ENCODE data around the gene DDX11. TPM values are rescaled to one million over a fixed set of nuclear protein-coding genes. Genes with fewer than 3 reads are reported as not detected.
"Not testable (repeated sequence)": the region's sequence is repeated elsewhere in the genome, so short reads cannot be mapped to it uniquely, and the experiment has no call there.

DDX11 gene
- total and polyA plus RNA-seq, 4 donors = 3.3 to 26.6 (median 13.5) TPM

DNA sequence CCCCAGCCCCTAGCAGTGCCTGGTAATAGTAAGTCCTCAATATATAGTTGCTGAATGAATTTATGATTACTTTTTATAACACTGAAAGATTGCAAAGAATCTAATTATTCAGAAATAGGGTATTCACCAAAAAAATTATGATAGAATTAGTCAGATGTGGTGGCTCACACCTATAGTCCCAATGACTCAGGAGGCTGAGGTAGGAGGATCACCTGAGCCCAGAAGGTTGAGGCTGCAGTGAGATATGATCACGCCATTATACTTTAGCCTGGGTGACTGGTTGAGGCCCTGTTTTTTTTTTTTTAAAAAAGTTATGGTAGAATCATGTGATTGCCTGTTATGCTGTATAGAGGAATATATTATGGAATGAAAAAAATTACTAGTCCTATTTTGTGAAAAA lies 21.5 kb upstream of the DDX11 start:
- WGBS, 2 donors = 92 to 96% methylated on average over 1 of the region's 1 CpG
- H3K27me3 ChIP-seq (ENCODE audit: control insufficient read depth in 1 of 2, insufficient read depth in 2 of 2, low read length in 1 of 2) = not testable (repeated sequence)

DNA sequence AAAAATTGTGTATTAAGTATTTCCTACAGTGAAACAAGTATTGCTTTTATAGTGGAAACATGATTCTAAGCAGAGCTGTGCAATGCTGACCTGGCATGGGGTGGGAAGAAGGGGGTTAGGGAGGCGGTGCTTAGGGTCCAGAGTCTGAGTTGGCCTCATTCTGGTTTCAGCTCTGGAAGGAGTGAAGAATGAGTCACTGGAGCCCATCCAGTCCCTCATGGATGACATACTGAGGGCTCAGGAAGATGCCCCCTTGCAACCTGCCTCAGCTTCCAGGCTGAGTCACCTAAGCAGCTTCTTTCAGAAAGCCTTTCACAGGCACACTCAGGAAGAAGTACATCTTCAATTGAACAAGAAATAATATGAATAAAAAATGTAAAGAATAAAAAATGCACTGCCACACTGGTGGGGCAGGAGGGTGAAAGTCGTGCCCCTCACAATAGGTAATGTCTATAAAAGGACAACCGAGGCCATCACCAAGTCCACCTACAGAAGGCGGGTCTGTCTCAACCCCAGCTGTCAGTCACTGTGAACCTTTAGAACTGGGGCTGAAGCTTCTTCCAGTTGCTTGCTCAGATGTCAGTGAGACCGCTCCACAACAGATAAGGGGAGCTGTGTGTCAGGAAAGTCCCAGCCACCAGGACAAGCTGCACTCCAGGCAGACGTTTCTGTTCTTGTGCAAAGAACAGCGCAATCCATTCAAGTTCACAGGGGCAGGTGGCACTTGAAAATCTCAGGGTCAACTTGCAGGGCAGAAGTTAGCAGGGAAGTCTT lies 20.8 kb upstream of the DDX11 start:
- H3K27ac ChIP-seq (ENCODE audit: low read depth in 1 of 2, low read length in 2 of 2) = not testable (repeated sequence)
- 92% methylated on average over 7 of the region's 7 CpGs for WGBS, 2 donors

More for the DNA sequence above, 21.5 kb upstream of the DDX11 start:
- H3K27ac ChIP-seq (ENCODE audit: low read depth in 1 of 2, low read length in 2 of 2); H3K36me3 ChIP-seq (ENCODE audit: control insufficient read depth in 1 of 2, insufficient read depth in 2 of 2, low read length in 1 of 2); DNase-seq; H3K4me1 ChIP-seq (ENCODE audit: control insufficient read depth in 1 of 2, insufficient read depth in 2 of 2, low read length in 2 of 2); intact Hi-C loops (cut with DNase I); H3K4me3 ChIP-seq (ENCODE audit: low read length in 2 of 2); ATAC-seq (ENCODE audit: low FRiP score); H3K9me3 ChIP-seq (ENCODE audit: control insufficient read depth, low read length): not testable (repeated sequence)

DNA sequence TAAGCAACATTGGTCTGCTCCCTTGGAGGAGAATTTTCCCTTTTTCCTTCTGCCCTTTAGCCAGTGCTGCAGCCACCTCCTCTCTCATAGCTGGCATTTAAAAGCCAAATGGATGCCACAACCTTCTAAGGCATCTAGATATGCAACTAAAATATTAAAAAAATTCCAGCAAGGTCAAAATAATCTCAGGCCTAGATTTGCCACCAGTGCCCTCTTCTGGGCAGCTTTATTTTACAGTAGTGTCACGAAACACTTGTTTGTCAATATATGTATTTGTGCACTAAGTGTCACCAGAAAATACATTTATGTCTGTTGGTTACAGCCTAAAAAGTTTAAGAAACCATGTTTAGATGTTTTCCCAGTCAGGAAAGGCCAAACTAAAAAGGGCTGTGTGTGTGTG lies 19.7 kb upstream of the DDX11 start:
- H3K4me1 ChIP-seq (ENCODE audit: control insufficient read depth in 1 of 2, insufficient read depth in 2 of 2, low read length in 2 of 2); H3K4me3 ChIP-seq (ENCODE audit: low read length in 2 of 2); ATAC-seq (ENCODE audit: low FRiP score); intact Hi-C loops (cut with DNase I); H3K36me3 ChIP-seq (ENCODE audit: control insufficient read depth in 1 of 2, insufficient read depth in 2 of 2, low read length in 1 of 2); H3K9me3 ChIP-seq (ENCODE audit: control insufficient read depth, low read length); H3K27me3 ChIP-seq (ENCODE audit: control insufficient read depth in 1 of 2, insufficient read depth in 2 of 2, low read length in 1 of 2); H3K27ac ChIP-seq (ENCODE audit: low read depth in 1 of 2, low read length in 2 of 2); DNase-seq: not testable (repeated sequence)
- 81 to 83% methylated on average over 1 of the region's 1 CpG for WGBS, 2 donors

More for the DNA sequence above, 20.8 kb upstream of the DDX11 start:
- H3K4me3 ChIP-seq (ENCODE audit: low read length in 2 of 2); H3K4me1 ChIP-seq (ENCODE audit: control insufficient read depth in 1 of 2, insufficient read depth in 2 of 2, low read length in 2 of 2); H3K9me3 ChIP-seq (ENCODE audit: control insufficient read depth, low read length); H3K36me3 ChIP-seq (ENCODE audit: control insufficient read depth in 1 of 2, insufficient read depth in 2 of 2, low read length in 1 of 2); DNase-seq; intact Hi-C loops (cut with DNase I); H3K27me3 ChIP-seq (ENCODE audit: control insufficient read depth in 1 of 2, insufficient read depth in 2 of 2, low read length in 1 of 2); ATAC-seq (ENCODE audit: low FRiP score): not testable (repeated sequence)

DNA sequence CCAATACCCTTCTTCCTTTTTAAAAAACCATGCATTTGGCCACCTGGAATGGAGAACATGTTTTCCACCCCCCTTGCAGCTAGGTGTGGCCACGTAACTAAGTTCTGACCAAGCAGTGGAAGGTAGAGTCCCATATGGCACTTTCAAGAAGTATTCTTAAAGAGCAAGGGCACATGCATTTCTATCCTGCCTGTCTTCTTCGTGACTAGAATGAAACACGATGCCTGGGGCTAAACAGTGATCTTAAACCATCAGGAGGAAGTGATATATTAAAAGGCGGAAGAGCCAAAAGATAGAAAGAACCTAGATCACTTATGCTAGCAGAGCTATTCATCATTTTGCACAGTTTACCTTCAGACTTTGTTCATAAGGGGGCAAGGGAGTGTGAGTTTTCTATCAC lies 16.0 kb upstream of the DDX11 start:
- no peak for ATAC-seq (ENCODE audit: low FRiP score)
- no peak overlapping the region for H3K4me3 ChIP-seq (ENCODE audit: low read length in 2 of 2)
- no peaks in the 10 kb centered on the region for H3K27me3 ChIP-seq (ENCODE audit: control insufficient read depth in 1 of 2, insufficient read depth in 2 of 2, low read length in 1 of 2)
- H3K27ac ChIP-seq (ENCODE audit: low read depth in 1 of 2, low read length in 2 of 2) = no peak overlapping the region
- DNase-seq = no peak
- intact Hi-C loops (cut with DNase I) = no loop called here
- H3K36me3 ChIP-seq (ENCODE audit: control insufficient read depth in 1 of 2, insufficient read depth in 2 of 2, low read length in 1 of 2) = no peaks in the 10 kb centered on the region
- H3K4me1 ChIP-seq (ENCODE audit: control insufficient read depth in 1 of 2, insufficient read depth in 2 of 2, low read length in 2 of 2) = no peaks in the 10 kb centered on the region
- no peaks in the 10 kb centered on the region for H3K9me3 ChIP-seq (ENCODE audit: control insufficient read depth, low read length)
- WGBS, 2 donors = 85 to 87% methylated on average over 4 of the region's 4 CpGs

DNA sequence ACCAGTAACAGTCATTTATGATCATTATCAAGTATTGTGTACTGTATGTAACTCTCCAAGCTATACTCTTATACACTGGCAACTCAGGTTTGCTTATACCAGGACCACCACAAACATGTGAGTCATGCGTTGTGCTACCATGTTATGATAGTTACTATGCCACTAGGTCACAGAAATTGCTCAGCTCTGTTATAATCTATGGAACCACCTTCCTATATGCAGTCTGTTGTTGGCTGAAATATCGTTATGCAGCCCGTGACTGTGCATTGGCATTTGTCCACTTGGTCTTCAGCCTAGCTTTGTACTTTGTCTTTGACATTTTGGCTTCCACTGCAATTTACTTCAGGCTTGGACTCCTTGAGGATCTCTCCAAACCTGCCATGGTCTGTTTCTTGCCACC lies 7.5 kb upstream of the DDX11 start:
- H3K4me1 ChIP-seq (ENCODE audit: control insufficient read depth in 1 of 2, insufficient read depth in 2 of 2, low read length in 2 of 2); ATAC-seq (ENCODE audit: low FRiP score); H3K27ac ChIP-seq (ENCODE audit: low read depth in 1 of 2, low read length in 2 of 2); H3K4me3 ChIP-seq (ENCODE audit: low read length in 2 of 2); H3K9me3 ChIP-seq (ENCODE audit: control insufficient read depth, low read length); intact Hi-C loops (cut with DNase I); DNase-seq; H3K27me3 ChIP-seq (ENCODE audit: control insufficient read depth in 1 of 2, insufficient read depth in 2 of 2, low read length in 1 of 2); H3K36me3 ChIP-seq (ENCODE audit: control insufficient read depth in 1 of 2, insufficient read depth in 2 of 2, low read length in 1 of 2): not testable (repeated sequence)
- 36% methylated on average over 3 of the region's 3 CpGs for WGBS, 2 donors

DNA sequence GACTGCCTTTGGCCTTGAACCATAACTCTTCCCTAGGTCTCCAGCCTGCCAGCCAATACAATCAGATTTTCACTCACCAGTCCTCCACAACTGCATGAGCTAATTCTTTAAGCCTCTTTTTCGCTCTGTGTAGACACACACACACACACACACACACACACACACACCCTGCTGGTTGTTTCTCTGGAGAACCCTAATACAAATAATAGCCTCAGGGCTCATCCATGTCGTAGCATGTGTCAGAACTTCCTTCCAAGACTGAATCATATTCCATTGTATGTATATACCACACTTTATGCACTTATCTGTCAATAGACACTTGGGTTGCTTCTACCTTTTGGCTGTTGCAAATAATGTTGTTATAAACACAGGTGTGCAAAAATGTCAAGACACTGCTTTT lies 6.0 kb upstream of the DDX11 start:
- ATAC-seq (ENCODE audit: low FRiP score); H3K27me3 ChIP-seq (ENCODE audit: control insufficient read depth in 1 of 2, insufficient read depth in 2 of 2, low read length in 1 of 2); H3K9me3 ChIP-seq (ENCODE audit: control insufficient read depth, low read length); H3K4me3 ChIP-seq (ENCODE audit: low read length in 2 of 2); intact Hi-C loops (cut with DNase I); DNase-seq; H3K4me1 ChIP-seq (ENCODE audit: control insufficient read depth in 1 of 2, insufficient read depth in 2 of 2, low read length in 2 of 2); H3K36me3 ChIP-seq (ENCODE audit: control insufficient read depth in 1 of 2, insufficient read depth in 2 of 2, low read length in 1 of 2); H3K27ac ChIP-seq (ENCODE audit: low read depth in 1 of 2, low read length in 2 of 2): not testable (repeated sequence)
- 84 to 91% methylated on average over 2 of the region's 2 CpGs for WGBS, 2 donors

DNA sequence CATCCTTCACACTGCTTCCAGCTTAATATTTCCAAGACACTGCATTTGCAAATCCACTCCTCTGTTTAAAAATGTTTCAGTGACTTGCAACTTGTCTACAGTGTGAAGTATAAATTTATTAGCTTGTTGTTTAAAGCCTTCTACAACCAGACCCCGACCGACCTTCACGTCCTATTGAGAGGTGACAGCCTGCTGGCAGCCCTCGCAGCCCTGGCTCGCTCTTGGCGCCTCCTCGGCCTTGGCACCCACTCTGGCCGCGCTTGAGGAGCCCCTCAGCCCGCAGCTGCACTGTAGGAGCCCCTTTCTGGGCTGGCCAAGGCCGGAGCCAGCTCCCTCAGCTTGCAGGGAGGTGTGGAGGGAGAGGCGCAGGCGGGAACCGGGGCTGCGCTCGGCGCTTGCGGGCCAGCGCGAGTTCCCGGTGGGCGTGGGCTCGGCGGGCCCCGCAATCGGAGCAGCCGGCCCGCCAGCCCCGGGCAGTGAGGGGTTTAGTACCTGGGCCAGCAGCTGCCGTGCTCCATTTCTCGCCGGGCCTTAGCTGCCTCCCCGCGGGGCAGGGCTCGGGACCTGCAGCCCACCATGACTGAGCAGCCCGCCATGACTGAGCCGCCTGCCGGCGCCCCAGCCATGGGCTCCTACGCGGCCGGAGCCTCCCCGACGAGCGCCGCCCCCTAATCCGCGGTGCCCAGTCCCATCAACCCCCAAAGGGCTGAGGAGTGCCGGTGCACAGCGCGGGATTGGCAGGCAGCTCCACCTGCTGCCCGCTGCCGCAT lies 2.5 kb upstream of the DDX11 start:
- H3K4me3 ChIP-seq (ENCODE audit: low read length in 2 of 2); H3K9me3 ChIP-seq (ENCODE audit: control insufficient read depth, low read length); intact Hi-C loops (cut with DNase I); H3K36me3 ChIP-seq (ENCODE audit: control insufficient read depth in 1 of 2, insufficient read depth in 2 of 2, low read length in 1 of 2); H3K4me1 ChIP-seq (ENCODE audit: control insufficient read depth in 1 of 2, insufficient read depth in 2 of 2, low read length in 2 of 2); ATAC-seq (ENCODE audit: low FRiP score); H3K27me3 ChIP-seq (ENCODE audit: control insufficient read depth in 1 of 2, insufficient read depth in 2 of 2, low read length in 1 of 2); DNase-seq; H3K27ac ChIP-seq (ENCODE audit: low read depth in 1 of 2, low read length in 2 of 2): not testable (repeated sequence)
- WGBS, 2 donors = 94 to 95% methylated on average over 39 to 52 of the region's 53 CpGs

DNA sequence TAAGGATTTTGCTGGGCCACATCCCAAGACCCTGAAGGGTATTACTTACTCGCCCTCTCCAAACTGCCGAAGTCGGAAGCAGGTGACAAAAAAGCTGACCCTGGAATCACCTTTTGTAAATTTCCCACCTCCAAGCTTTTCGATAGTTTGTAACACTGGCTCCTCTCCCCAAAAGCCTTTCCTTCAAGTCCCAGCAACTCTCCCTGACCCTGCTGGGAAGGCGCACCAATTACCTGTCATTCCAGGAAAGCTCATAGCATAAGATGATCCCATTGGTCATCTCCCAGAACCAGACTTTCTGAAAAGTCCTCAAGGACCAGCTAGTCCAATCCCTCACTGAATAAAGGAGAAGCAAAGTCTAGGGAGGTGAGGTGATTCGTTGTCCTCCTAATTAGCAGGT lies 698 bp upstream of the DDX11 start:
- H3K27me3 ChIP-seq (ENCODE audit: control insufficient read depth in 1 of 2, insufficient read depth in 2 of 2, low read length in 1 of 2); H3K36me3 ChIP-seq (ENCODE audit: control insufficient read depth in 1 of 2, insufficient read depth in 2 of 2, low read length in 1 of 2); ATAC-seq (ENCODE audit: low FRiP score); DNase-seq; H3K4me3 ChIP-seq (ENCODE audit: low read length in 2 of 2); intact Hi-C loops (cut with DNase I); H3K4me1 ChIP-seq (ENCODE audit: control insufficient read depth in 1 of 2, insufficient read depth in 2 of 2, low read length in 2 of 2); H3K27ac ChIP-seq (ENCODE audit: low read depth in 1 of 2, low read length in 2 of 2); H3K9me3 ChIP-seq (ENCODE audit: control insufficient read depth, low read length): not testable (repeated sequence)
- WGBS, 2 donors = 40 to 48% methylated on average over 6 of the region's 6 CpGs
